Neuronal stem cell (in vitro differentiated cells): ENCODE measurements around the gene ILK.

Experiments
- DNase-seq: peaks from one replicate; pipeline ENCODE4 v3.0.0-alpha.2; 2013; ENCODE audit warnings: low spot score
- H2AFZ ChIP-seq: one replicate; pipeline ENCODE4 v1.6.1; 2013; ENCODE audit warnings: mild to moderate bottlenecking, low read length, inconsistent platforms
- H2AK5ac ChIP-seq: 2 replicates; pipeline ENCODE4 v1.6.1; 2013; ENCODE audit warnings: low read depth, mild to moderate bottlenecking, inconsistent platforms, low read length, moderate library complexity, mixed read lengths
- H2BK120ac ChIP-seq: 2 replicates; pipeline ENCODE4 v1.6.1; 2013; ENCODE audit warnings: low read depth, mild to moderate bottlenecking, inconsistent platforms, low read length, moderate library complexity, mixed read lengths
- H2BK12ac ChIP-seq: one replicate; pipeline ENCODE4 v1.6.1; 2013; ENCODE audit warnings: low read length, inconsistent platforms
- H2BK15ac ChIP-seq: 2 replicates; pipeline ENCODE4 v1.6.1; 2013; ENCODE audit warnings: mild to moderate bottlenecking, low read length, inconsistent platforms, mixed read lengths
- H2BK5ac ChIP-seq: one replicate; pipeline ENCODE4 v1.6.1; 2013; ENCODE audit warnings: inconsistent platforms, mild to moderate bottlenecking, low read length, moderate library complexity
- H3K14ac ChIP-seq: one replicate; pipeline ENCODE4 v1.6.1; 2013; ENCODE audit warnings: low read length, inconsistent platforms
- H3K18ac ChIP-seq: 2 replicates; pipeline ENCODE4 v1.6.1; 2013; ENCODE audit warnings: low read length, inconsistent platforms
- H3K23ac ChIP-seq: 2 replicates; pipeline ENCODE4 v1.6.1; 2013; ENCODE audit warnings: low read depth, mild to moderate bottlenecking, mixed read lengths, low read length, inconsistent platforms; ENCODE audit not compliant: poor library complexity
- H3K27ac ChIP-seq: replicated peaks from 3 replicates; pipeline ENCODE4 v1.5.1; 2013; ENCODE audit warnings: low read length, inconsistent platforms
- H3K27me3 ChIP-seq, 3 experiments: 2 replicates each; pipeline ENCODE4 v1.6.1; 2013; ENCODE audit warnings: low read length in 3 of 3, mild to moderate bottlenecking in 2 of 3, inconsistent platforms in 1 of 3, low read depth in 1 of 3, mixed read lengths in 1 of 3, moderate library complexity in 1 of 3; ENCODE audit not compliant: control insufficient read depth in 3 of 3, insufficient read depth in 3 of 3
- H3K36me3 ChIP-seq, 2 donors: replicated peaks in 1 of 2; 2 replicates each; pipeline ENCODE4 v1.6.1; 2013; ENCODE audit warnings: low read length in 2 of 2; ENCODE audit not compliant: control insufficient read depth in 2 of 2, insufficient read depth in 2 of 2
- H3K4ac ChIP-seq: 2 replicates; pipeline ENCODE4 v1.6.1; 2013; ENCODE audit warnings: inconsistent platforms, mild to moderate bottlenecking, low read length, moderate library complexity
- H3K4me1 ChIP-seq, 2 donors: 1 replicate in 1 of 2; 2 replicates in 1 of 2; pipeline ENCODE4 v1.6.1; 2013; ENCODE audit warnings: low read length in 2 of 2, low read depth in 1 of 2; ENCODE audit not compliant: control insufficient read depth in 2 of 2, insufficient read depth in 1 of 2
- H3K4me2 ChIP-seq: one replicate; pipeline ENCODE4 v1.6.1; 2013; ENCODE audit warnings: mild to moderate bottlenecking, low read length, inconsistent platforms; ENCODE audit not compliant: insufficient read depth, poor library complexity, severe bottlenecking
- H3K4me3 ChIP-seq, 2 donors: 2 replicates each; pipeline ENCODE4 v1.5.1; 2013; ENCODE audit warnings: low read length in 2 of 2, mild to moderate bottlenecking in 2 of 2, inconsistent platforms in 1 of 2, moderate library complexity in 1 of 2
- H3K79me1 ChIP-seq: one replicate; pipeline ENCODE4 v1.6.1; 2013; ENCODE audit warnings: low read depth, mild to moderate bottlenecking, inconsistent platforms, low read length, moderate library complexity
- H3K9ac ChIP-seq: one replicate; pipeline ENCODE4 v1.6.1; 2013; ENCODE audit warnings: mild to moderate bottlenecking, low read depth, low read length, inconsistent platforms; ENCODE audit not compliant: poor library complexity
- H3K9me3 ChIP-seq, 2 donors: replicated peaks in 1 of 2; 2 replicates each; pipeline versions ENCODE3 to v1.6.1; 2013; ENCODE audit warnings: low read length in 2 of 2, mild to moderate bottlenecking in 2 of 2, inconsistent platforms in 1 of 2, low read depth in 1 of 2, mixed read lengths in 1 of 2, moderate library complexity in 1 of 2; ENCODE audit not compliant: control insufficient read depth in 2 of 2, insufficient read depth in 1 of 2
- H4K8ac ChIP-seq: one replicate; pipeline ENCODE4 v1.6.1; 2013; ENCODE audit warnings: low read depth, mild to moderate bottlenecking, inconsistent platforms, low read length, moderate library complexity
- H4K91ac ChIP-seq: one replicate; pipeline ENCODE4 v1.6.1; 2013; ENCODE audit warnings: low read length, low read depth, mild to moderate bottlenecking, inconsistent platforms; ENCODE audit not compliant: poor library complexity
- WGBS, 2 donors: extraction: QIAGEN DNeasy Blood & Tissue Kit; methylation state at CpG; one replicate each; pipeline ENCODE4 v1.1.7; 2013; ENCODE audit warnings: missing lambda C conversion rate in 2 of 2, mixed read lengths in 1 of 2; ENCODE audit not compliant: insufficient read length in 2 of 2, insufficient replicate concordance in 1 of 2; ENCODE audit errors: extremely low coverage in 2 of 2; 5-methylcytosine and 5-hydroxymethylcytosine counted together

ILK gene

DNA sequence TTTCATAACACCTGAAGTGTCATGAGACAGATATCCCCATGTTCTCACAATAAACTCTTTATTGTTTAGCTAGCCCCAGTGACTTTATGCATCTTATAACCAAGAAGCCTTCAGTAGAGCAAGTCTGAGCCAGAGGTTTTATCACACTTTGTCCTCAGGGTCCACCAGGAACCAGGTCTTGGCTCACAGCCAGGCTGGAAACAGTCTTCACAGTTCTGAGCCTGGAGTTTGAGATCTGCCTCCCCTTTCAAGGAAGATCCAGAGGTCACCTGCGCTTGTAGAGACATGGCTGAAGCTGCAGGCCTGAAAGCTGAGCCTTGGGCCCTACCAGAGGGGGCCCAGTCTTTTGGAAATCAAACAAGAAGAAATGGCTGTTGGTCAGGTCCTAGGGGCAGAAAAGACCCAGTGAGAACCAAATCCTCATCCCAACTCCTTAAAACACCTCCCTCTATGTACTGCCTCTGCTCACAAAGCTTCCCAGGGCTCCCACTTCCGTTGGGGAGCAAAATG, 3.6 kb upstream of the ILK start:
- DNase-seq, result no peak

DNA sequence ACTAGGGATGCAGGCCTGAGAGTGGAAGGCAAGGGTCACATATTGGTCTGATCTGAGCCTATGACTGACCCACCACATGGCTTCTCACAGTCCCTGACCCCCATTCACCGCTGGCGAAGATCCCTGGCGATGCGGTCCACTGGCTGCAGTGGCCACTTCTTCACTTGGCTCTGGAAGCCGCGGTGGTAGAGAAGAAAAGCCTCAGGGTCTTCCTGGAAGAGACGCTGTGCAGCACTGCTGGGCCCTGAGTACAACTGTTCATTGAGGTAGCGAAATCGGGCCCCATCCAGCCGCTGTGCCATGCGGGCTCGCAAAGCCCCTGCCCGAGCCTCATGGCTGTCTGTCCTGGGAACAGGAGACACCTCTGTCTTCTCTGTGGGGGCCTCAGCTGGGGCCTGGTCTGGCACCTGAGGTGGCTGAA, 2.5 kb upstream of the ILK start:
- no peak overlapping the region for H3K23ac ChIP-seq
- no peak overlapping the region for H2AK5ac ChIP-seq
- no peak overlapping the region for H4K8ac ChIP-seq
- H2BK15ac ChIP-seq, result no peak overlapping the region
- no peak overlapping the region for H3K27ac ChIP-seq
- H3K4ac ChIP-seq, result no peak overlapping the region
- peaks cover 31 to 62% of the 10 kb centered on the region in 2 donors for H3K36me3 ChIP-seq
- H4K91ac ChIP-seq, result no peak overlapping the region
- no peak overlapping the region for H2BK5ac ChIP-seq
- H3K9me3 ChIP-seq, result no peaks in the 10 kb centered on the region
- no peak overlapping the region for H3K9ac ChIP-seq
- H3K4me1 ChIP-seq, result peaks cover 9 to 17% of the 10 kb centered on the region in 2 donors
- no peak overlapping the region for H2AFZ ChIP-seq
- no peak overlapping the region for H3K4me2 ChIP-seq
- no peak for DNase-seq
- H3K27me3 ChIP-seq, result no peaks in the 10 kb centered on the region
- H2BK120ac ChIP-seq, result no peak overlapping the region
- H3K14ac ChIP-seq, result no peak overlapping the region
- H3K79me1 ChIP-seq, result peaks cover 10% of the 10 kb centered on the region
- peak overlapping the region in 1 of 2 donors; percentile 85 for H3K4me3 ChIP-seq
- no peak overlapping the region for H3K18ac ChIP-seq
- no peak overlapping the region for H2BK12ac ChIP-seq
- WGBS, 2 donors, result no CpG with 5 or more reads among the region's 13 CpGs

More for the DNA sequence above, 3.6 kb upstream of the ILK start:
- Histone ChIP-seq H4K91ac (no peak overlapping the region), H3K9ac (no peak overlapping the region), H3K27me3 (no peaks in the 10 kb centered on the region), H3K14ac (no peak overlapping the region), H2BK15ac (no peak overlapping the region), H4K8ac (no peak overlapping the region), H3K4me1 (peaks cover 8 to 9% of the 10 kb centered on the region in 2 donors), H3K4me2 (no peak overlapping the region), H2AFZ (no peak overlapping the region), H3K4me3 (no peak overlapping the region), H2BK12ac (no peak overlapping the region), H3K9me3 (no peaks in the 10 kb centered on the region), H3K36me3 (peaks cover 31 to 67% of the 10 kb centered on the region in 2 donors), H3K4ac (no peak overlapping the region), H3K18ac (no peak overlapping the region), H3K27ac (no peak overlapping the region), H3K23ac (no peak overlapping the region), H2AK5ac (no peak overlapping the region), H3K79me1 (peaks cover 10% of the 10 kb centered on the region), H2BK5ac (no peak overlapping the region), H2BK120ac (no peak overlapping the region)
- no CpG with 5 or more reads among the region's 2 CpGs for WGBS, 2 donors

DNA sequence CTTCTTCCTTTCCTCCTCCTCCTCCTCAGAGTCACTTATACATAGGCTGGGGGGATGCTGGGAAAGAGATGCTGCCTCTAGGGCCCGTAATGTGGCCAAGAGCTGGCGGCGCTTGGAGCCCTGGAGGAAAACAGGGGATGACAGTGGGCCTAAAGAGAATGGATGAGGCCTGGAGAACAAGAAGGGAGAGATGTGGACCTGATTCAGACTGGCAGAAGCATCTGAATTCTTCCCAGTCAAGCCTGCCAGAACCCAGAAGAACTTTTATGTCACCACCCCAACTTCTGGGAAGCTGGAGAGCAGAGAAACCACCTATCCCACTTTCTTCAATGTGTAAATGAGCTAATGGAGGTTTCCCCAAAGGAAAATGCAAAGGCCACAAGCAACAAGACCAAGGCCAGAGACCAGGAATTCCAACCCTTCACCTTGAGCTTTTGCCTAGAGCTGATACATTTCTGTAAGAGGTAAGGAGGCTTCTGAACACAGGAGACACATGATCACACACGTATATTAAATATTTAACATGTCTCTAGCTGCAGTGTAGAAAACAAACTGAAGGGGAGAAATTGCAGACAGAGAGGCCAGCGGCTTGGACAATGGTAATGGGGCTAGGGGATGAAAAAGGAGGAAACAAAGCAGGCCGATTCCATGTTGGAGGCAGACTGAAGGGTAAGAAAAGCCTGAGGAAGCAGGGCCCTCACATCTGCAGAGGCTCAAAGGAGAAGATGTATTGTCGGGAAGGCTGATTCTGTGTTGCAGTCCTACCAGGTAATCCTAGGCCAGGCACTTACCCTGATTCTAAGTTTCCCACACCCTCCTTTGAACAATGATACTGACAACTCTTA, 1.3 kb upstream of the ILK start:
- H3K4me3 ChIP-seq, result peak overlapping the region; percentile 67 to 85
- H3K4me1 ChIP-seq, result peaks cover 13 to 25% of the 10 kb centered on the region in 2 donors
- no peak overlapping the region for H2BK120ac ChIP-seq
- no peak overlapping the region for H4K8ac ChIP-seq
- H3K36me3 ChIP-seq, result peaks cover 29 to 57% of the 10 kb centered on the region in 2 donors
- H2BK5ac ChIP-seq, result no peak overlapping the region
- H3K9ac ChIP-seq, result peak overlapping the region; percentile 35
- H4K91ac ChIP-seq, result no peak overlapping the region
- H3K27ac ChIP-seq, result no peak overlapping the region
- H3K4me2 ChIP-seq, result peak overlapping the region; percentile 59
- H2AFZ ChIP-seq, result no peak overlapping the region
- WGBS, 2 donors, result no CpG with 5 or more reads among the region's 7 CpGs
- no peak for DNase-seq
- H2BK12ac ChIP-seq, result no peak overlapping the region
- no peak overlapping the region for H3K23ac ChIP-seq
- no peak overlapping the region for H3K14ac ChIP-seq
- no peak overlapping the region for H2BK15ac ChIP-seq
- H3K9me3 ChIP-seq, result no peaks in the 10 kb centered on the region
- no peak overlapping the region for H3K4ac ChIP-seq
- no peaks in the 10 kb centered on the region for H3K27me3 ChIP-seq
- no peak overlapping the region for H3K18ac ChIP-seq
- H3K79me1 ChIP-seq, result peaks cover 10% of the 10 kb centered on the region
- H2AK5ac ChIP-seq, result no peak overlapping the region

GRCh38 chr11:6604081-6604626, 580 bp downstream of the ILK start:
- Histone ChIP-seq H2BK5ac (peak overlapping the region; percentile 56), H3K27me3 (no peaks in the 10 kb centered on the region), H3K4me1 (peaks cover 15 to 29% of the 10 kb centered on the region in 2 donors), H3K23ac (peak overlapping the region; percentile 27), H2BK120ac (no peak overlapping the region), H3K9me3 (no peaks in the 10 kb centered on the region), H3K27ac (peak overlapping the region; percentile 75), H3K18ac (peak overlapping the region; percentile 92), H2BK12ac (no peak overlapping the region), H3K36me3 (peaks cover 34 to 61% of the 10 kb centered on the region in 2 donors), H3K79me1 (peaks cover 10% of the 10 kb centered on the region), H3K4me2 (peak overlapping the region; percentile 66), H2AK5ac (no peak overlapping the region), H3K4ac (no peak overlapping the region), H4K91ac (no peak overlapping the region), H3K14ac (peak overlapping the region; percentile 59), H3K4me3 (peak overlapping the region; percentile 85 to 89), H2BK15ac (no peak overlapping the region), H4K8ac (no peak overlapping the region), H2AFZ (peak overlapping the region; percentile 95), H3K9ac (peak overlapping the region; percentile 95)
- peak; percentile 43 for DNase-seq
- WGBS, 2 donors, result no CpG with 5 or more reads among the region's 20 CpGs
